ENCODE data around the gene GPC1. TPM values are rescaled to one million over a fixed set of nuclear protein-coding genes. Genes with fewer than 3 reads are reported as not detected.

The GPC1 gene
- total RNA-seq, 4 donors from 2014 or later: 112 to 188 (median 180) TPM

GRCh38 chr2:240462073-240462706 is 26.7 kb downstream of the GPC1 start:
- H3K36me3 ChIP-seq: peaks cover 0 to 43% of the 10 kb centered on the region in 2 donors
- ATAC-seq (no peak), DNase-seq (peak; percentile 1 to 7)
- no peaks in the 10 kb centered on the region for H3K9me3 ChIP-seq
- no peaks in the 10 kb centered on the region for H3K4me1 ChIP-seq
- TF ChIP-seq CTCF (IDR thresholded peaks at IDR 0.05 in 4 of 5, conservative IDR thresholded peaks at IDR 0.05 in 1 of 5): no peak
- no peak for TF ChIP-seq POLR2A (IDR thresholded peaks at IDR 0.05)
- no peaks in the 10 kb centered on the region for H3K27me3 ChIP-seq
- in situ Hi-C loops (cut with MboI; ENCODE audit: low sequenced_read_pairs in 4 of 4): no loop called here
- no peak overlapping the region for H3K4me3 ChIP-seq
- no peak overlapping the region for H3K27ac ChIP-seq
- intact Hi-C loops (cut with DNase I; ENCODE audit: low total_unique reads): no loop called here

- H3K36me3 ChIP-seq: peaks cover 0 to 43% of the 10 kb centered on the region in 2 donors
Measured at GRCh38 chr2:240462707-240463273, 27.3 kb downstream of the GPC1 start.

GRCh38 chr2:240463274-240463865 is 27.9 kb downstream of the GPC1 start:
- no peak for TF ChIP-seq CTCF (IDR thresholded peaks at IDR 0.05 in 4 of 5, conservative IDR thresholded peaks at IDR 0.05 in 1 of 5)
- in situ Hi-C loops (cut with MboI; ENCODE audit: low sequenced_read_pairs in 4 of 4) (no loop called here), intact Hi-C loops (cut with DNase I; ENCODE audit: low total_unique reads) (no loop called here)
- Histone ChIP-seq H3K27me3 (no peaks in the 10 kb centered on the region), H3K4me1 (no peaks in the 10 kb centered on the region), H3K9me3 (no peaks in the 10 kb centered on the region), H3K4me3 (no peak overlapping the region), H3K36me3 (peaks cover 0 to 43% of the 10 kb centered on the region in 2 donors), H3K27ac (no peak overlapping the region)
- DNase-seq (peak; percentile 1 to 12), ATAC-seq (no peak)

More at GRCh38 chr2:240462707-240463273, 27.3 kb downstream of the GPC1 start:
- DNase-seq: peak in 1 of 2 donors; percentile 7
- Histone ChIP-seq H3K27ac (no peak overlapping the region), H3K9me3 (no peaks in the 10 kb centered on the region), H3K4me1 (no peaks in the 10 kb centered on the region), H3K4me3 (no peak overlapping the region), H3K27me3 (no peaks in the 10 kb centered on the region)
- TF ChIP-seq CTCF (IDR thresholded peaks at IDR 0.05 in 4 of 5, conservative IDR thresholded peaks at IDR 0.05 in 1 of 5): no peak
- TF ChIP-seq POLR2A (IDR thresholded peaks at IDR 0.05): no peak
- intact Hi-C loops (cut with DNase I; ENCODE audit: low total_unique reads) (no loop called here), in situ Hi-C loops (cut with MboI; ENCODE audit: low sequenced_read_pairs in 4 of 4) (no loop called here)
- ATAC-seq: no peak

GRCh38 chr2:240463866-240464481 is 28.5 kb downstream of the GPC1 start:
- DNase-seq (peak; percentile 1 to 11), ATAC-seq (no peak)
- no peak overlapping the region for H3K27ac ChIP-seq
- H3K4me3 ChIP-seq: no peak overlapping the region
- intact Hi-C loops (cut with DNase I; ENCODE audit: low total_unique reads): no loop called here
- TF ChIP-seq POLR2A (IDR thresholded peaks at IDR 0.05) (no peak), CTCF (IDR thresholded peaks at IDR 0.05 in 4 of 5, conservative IDR thresholded peaks at IDR 0.05 in 1 of 5) (no peak)
- no peaks in the 10 kb centered on the region for H3K9me3 ChIP-seq
- H3K36me3 ChIP-seq: peaks cover 0 to 43% of the 10 kb centered on the region in 2 donors
- in situ Hi-C loops (cut with MboI; ENCODE audit: low sequenced_read_pairs in 4 of 4): no loop called here
- no peaks in the 10 kb centered on the region for H3K4me1 ChIP-seq
- no peaks in the 10 kb centered on the region for H3K27me3 ChIP-seq
